GM12878 (cell line): ENCODE results near the gene IRF4. TPM values are rescaled to one million over a fixed set of nuclear protein-coding genes. Genes with fewer than 3 reads are reported as not detected.

Experiments used
- ATAC-seq: fragments of 200-7000 bp; cut with Tn5 transposase; 3 replicates; pipeline ENCODE4 v1.9.1; 2020; ENCODE audit warnings: mild to moderate bottlenecking, moderate library complexity
- BruUV-seq: library from RNA; stranded (reverse); fragments of 400-500 nt; replicated peaks from 2 replicates; lab custom pipeline; 2021; lab: Mats Ljungman, UMichigan
- CTCF ChIA-PET: fragments of 300-600 bp; sonication (Branson Sonifier 250); formaldehyde crosslinking; extraction: SDS; loops from one replicate; lab custom pipeline; 2021; ENCODE audit warnings: inconsistent platforms; lab: Yijun Ruan, JAX
- POLR2A ChIA-PET: fragments of 350-600 bp; formaldehyde crosslinking; extraction: SDS; loops from one replicate; lab custom pipeline; 2021; ENCODE audit warnings: inconsistent platforms; lab: Charles Lee
- RAD21 ChIA-PET: fragments of 300-600 bp; sonication (Branson Sonifier 250); formaldehyde crosslinking; loops from one replicate; lab custom pipeline; 2023; ENCODE audit warnings: antibody characterized with exemption; ENCODE audit not compliant: unreplicated experiment; lab: Charles Lee
- SMC1A ChIA-PET: fragments of 300-600 bp; sonication (Branson Sonifier 250); formaldehyde crosslinking; loops from one replicate; lab custom pipeline; 2023; ENCODE audit not compliant: unreplicated experiment, uncharacterized antibody; lab: Charles Lee
- DNase-seq: peaks from one replicate; pipeline ENCODE4 v3.0.0-alpha.2; 2011; ENCODE audit warnings: low read depth, low spot score
- FAIRE-seq: peaks from 3 replicates; lab custom pipeline; 2011; peaks lifted over from hg19 to GRCh38; lab: Jason Lieb, UNC
- H2AFZ ChIP-seq: 2 replicates; pipeline ENCODE4 v1.6.0; 2011; ENCODE audit warnings: low read depth, low read length, control low read depth; ENCODE audit not compliant: control insufficient read depth
- H3K27ac ChIP-seq: 2 replicates; pipeline ENCODE4 v1.5.1; 2011; ENCODE audit warnings: control low read depth; ENCODE audit not compliant: control insufficient read depth, insufficient read depth
- H3K27me3 ChIP-seq, 2 experiments: replicated peaks in 1 of 2; 2 replicates each; pipeline versions ENCODE4 v1.6.0 to v1.6.1; 2011; ENCODE audit warnings: low read length in 1 of 2; ENCODE audit not compliant: control insufficient read depth in 2 of 2, insufficient read depth in 2 of 2
- H3K36me3 ChIP-seq, 2 experiments: 2 replicates each; pipeline ENCODE4 v1.5.1; 2011; ENCODE audit warnings: low read length in 1 of 2; ENCODE audit not compliant: control insufficient read depth in 2 of 2, insufficient read depth in 2 of 2
- H3K4me1 ChIP-seq: 2 replicates; pipeline ENCODE4 v1.6.1; 2011; ENCODE audit warnings: mild to moderate bottlenecking, low read length, moderate library complexity, mixed read lengths; ENCODE audit not compliant: control insufficient read depth, insufficient read depth
- H3K4me2 ChIP-seq: 2 replicates; pipeline ENCODE4 v1.6.0; 2011; ENCODE audit warnings: control low read depth; ENCODE audit not compliant: control insufficient read depth, insufficient read depth
- H3K4me3 ChIP-seq: fragments of 200-600 bp; sonication (generic); 2 replicates; pipeline ENCODE4 v1.5.1; 2016
- H3K79me2 ChIP-seq: 2 replicates; pipeline ENCODE4 v1.6.0; 2011; ENCODE audit warnings: low read length; ENCODE audit not compliant: control insufficient read depth, insufficient read depth
- H3K9ac ChIP-seq: 2 replicates; pipeline ENCODE4 v1.8.0; 2011; ENCODE audit warnings: low read length, control low read depth, mixed read lengths; ENCODE audit not compliant: control insufficient read depth, insufficient read depth
- H3K9me3 ChIP-seq: replicated peaks from 3 replicates; pipeline ENCODE4 v1.5.1; 2011; ENCODE audit warnings: mild to moderate bottlenecking, low read length; ENCODE audit not compliant: control insufficient read depth, insufficient read depth
- H4K20me1 ChIP-seq: 2 replicates; pipeline ENCODE4 v1.6.0; 2011; ENCODE audit not compliant: control insufficient read depth, insufficient read depth
- BCL3 ChIP-seq: IDR thresholded peaks from 2 replicates; pipeline ENCODE4 v1.6.1; 2011; ENCODE audit warnings: borderline replicate concordance, low read depth, mild to moderate bottlenecking, moderate library complexity, low read length; ENCODE audit not compliant: insufficient read depth, poor library complexity, severe bottlenecking
- E2F4 ChIP-seq: IDR thresholded peaks from 2 replicates; pipeline ENCODE4 v1.6.1; 2012; ENCODE audit warnings: low read depth, low read length, improper control_type of control experiment
- IRF3 ChIP-seq: fragments of 450-650 bp; IDR thresholded peaks from 2 replicates; pipeline ENCODE4 v1.6.1; 2014; ENCODE audit warnings: mild to moderate bottlenecking
- NFYB ChIP-seq: IDR thresholded peaks from 2 replicates; pipeline ENCODE4 v1.6.1; 2011; ENCODE audit warnings: low read depth, mild to moderate bottlenecking, low read length, improper control_type of control experiment, moderate library complexity; ENCODE audit not compliant: insufficient read depth
- SKIL ChIP-seq: fragments of 450-650 bp; IDR thresholded peaks from 2 replicates; pipeline ENCODE4 v1.6.1; 2017; ENCODE audit warnings: mild to moderate bottlenecking, low read depth, inconsistent platforms; ENCODE audit not compliant: poor library complexity, severe bottlenecking
- SMAD5 ChIP-seq: IDR thresholded peaks from 2 replicates; pipeline ENCODE4 v1.6.1; 2016; ENCODE audit warnings: antibody characterized with exemption, low read depth
- WGBS: methylation state at CpG from one replicate; pipeline ENCODE4 v1.1.6; 2016; ENCODE audit warnings: low lambda C conversion rate; ENCODE audit not compliant: insufficient replicate concordance, insufficient coverage; ENCODE audit errors: missing lambda C conversion rate; 5-methylcytosine and 5-hydroxymethylcytosine counted together
- in situ Hi-C: fragments of 300-500 bp; cut with MboI; formaldehyde crosslinking; loops from 9 replicates; pipeline ENCODE4 v1.14.3; 2018; ENCODE audit warnings: mixed read lengths
- intact Hi-C: fragments of 100-400 bp; cut with micrococcal nuclease; formaldehyde crosslinking; loops from one replicate; pipeline ENCODE4 v1.14.2; 2022; ENCODE audit not compliant: unreplicated experiment
- polyA plus RNA-seq, 11 experiments: library from polyadenylated mRNA; depleted of rRNA in 4 of 11; unstranded in 6 of 11; stranded (reverse) in 5 of 11; fragments of >200 nt; fragmentation: Nextera tagmentation in 4 of 11; fragmentation: Illumina TruSeq in 1 of 11; extraction: Ambion mirVana in 4 of 11; extraction: Trizol in 1 of 11; gene quantifications; 1 replicate in 1 of 11; 2 replicates in 10 of 11; pipeline versions ENCODE4 v1.2.1 to v1.2.3, GENCODE V29; 2011 to 2016; ENCODE audit warnings: inconsistent platforms in 2 of 11, missing spikeins in 2 of 11, low read depth in 1 of 11
- total RNA-seq, 4 experiments: library from RNA; depleted of rRNA in 3 of 4; stranded (reverse); fragments of >200 nt in 3 of 4; fragmentation: Illumina TruSeq in 1 of 4; extraction: Trizol in 1 of 4; gene quantifications; 2 replicates each; pipeline versions ENCODE4 v1.2.1 to v1.2.3, GENCODE V29; 2013 to 2021

Gene IRF4
- total and polyA plus RNA-seq, 10 of the 15 experiments (the other 5 are each of a cell fraction or from before 2014, with no cell fraction given): 50.0 to 495 (median 257) TPM

- TF ChIP-seq BCL3: no peak
- no peak for TF ChIP-seq IRF3
- TF ChIP-seq SKIL: no peak
- TF ChIP-seq NFYB: 0 out of 2 replicates have a peak, but pooled peaks have one; percentile 26
Observed at GRCh38 chr6:358432-358831, 33.1 kb upstream of the IRF4 start (continued).

GRCh38 chr6:358847-359246 lies 32.7 kb upstream of the IRF4 start:
- no peaks in the 10 kb centered on the region; a peak in 1 of 4 replicates for H3K36me3 ChIP-seq
- POLR2A ChIA-PET: interaction anchor here (1.0 to 1.2 kb wide), 4 partner anchors 27 to 40 kb away, joined by 3 to 6 read pairs (median 4); partner anchors contain the start of gene IRF4
- no peak overlapping the region for H3K9ac ChIP-seq
- no peak overlapping the region for H3K4me2 ChIP-seq
- no TSS peak for BruUV-seq
- in situ Hi-C loops: no loop called here
- no peaks in the 10 kb centered on the region; the same call in 2 of the 3 replicates for H3K9me3 ChIP-seq
- peaks cover 45% of the 10 kb centered on the region for H3K4me1 ChIP-seq
- H4K20me1 ChIP-seq: no peaks in the 10 kb centered on the region
- intact Hi-C loops: no loop called here
- WGBS: 75% methylated on average over 8 of the region's 8 CpGs
- no peak for DNase-seq
- no peak for ATAC-seq
- H3K27me3 ChIP-seq: no peaks in the 10 kb centered on the region
- CTCF ChIA-PET: interaction anchor here (0.8 kb wide), 1 partner anchor 9 kb away, joined by 4 read pairs; no protein-coding TSS in a partner anchor
- RAD21 ChIA-PET: interaction anchor here (1.0 to 1.6 kb wide), 5 partner anchors 9 to 132 kb away, joined by 3 to 5 read pairs (median 4); partner anchors contain the start of gene DUSP22
- no peak overlapping the region for H3K4me3 ChIP-seq
- H2AFZ ChIP-seq: no peak overlapping the region
- TF ChIP-seq SMAD5: no peak
- no peak for TF ChIP-seq BCL3
- no peak for TF ChIP-seq E2F4
- H3K79me2 ChIP-seq: no peaks in the 10 kb centered on the region
- FAIRE-seq: no peak
- no peak overlapping the region for H3K27ac ChIP-seq
- SMC1A ChIA-PET: interaction anchor here (1.0 to 9.6 kb wide), 3 partner anchors 17 to 41 kb away, joined by 3 to 230 read pairs (median 20); no protein-coding TSS in a partner anchor
